GM23338 (cell line): ENCODE results near the gene ATAD5. TPM values are rescaled to one million over a fixed set of nuclear protein-coding genes. Genes with fewer than 3 reads are reported as not detected.

Experiments
- ATAC-seq: fragments of 200-7000 bp; cut with Tn5 transposase; 3 replicates; pipeline ENCODE4 v1.9.1; 2020
- DNase-seq: peaks from one replicate; pipeline ENCODE4 v3.0.0-alpha.2; 2015; ENCODE audit warnings: low spot score
- H2AFZ ChIP-seq: fragments of 200-600 bp; sonication (generic); 2 replicates; pipeline ENCODE4 v1.8.0; 2016; ENCODE audit warnings: antibody characterized with exemption, mild to moderate bottlenecking, moderate library complexity
- H3F3A ChIP-seq: fragments of 200-600 bp; sonication (generic); replicated peaks from 2 replicates; pipeline ENCODE4 v1.8.0; 2017; ENCODE audit warnings: antibody characterized with exemption, mixed run types, low read depth
- H3K27ac ChIP-seq: fragments of 200-600 bp; sonication (generic); 2 replicates; pipeline ENCODE4 v1.6.1; 2016; ENCODE audit warnings: low read depth
- H3K27me3 ChIP-seq: fragments of 200-600 bp; sonication (generic); 2 replicates; pipeline ENCODE4 v1.8.0; 2016; ENCODE audit warnings: mild to moderate bottlenecking, mixed run types, moderate library complexity; ENCODE audit not compliant: insufficient read depth
- H3K36me3 ChIP-seq: fragments of 200-600 bp; sonication (generic); 2 replicates; pipeline ENCODE4 v1.8.0; 2016; ENCODE audit warnings: mild to moderate bottlenecking; ENCODE audit not compliant: insufficient read depth
- H3K4me1 ChIP-seq: fragments of 200-600 bp; sonication (generic); 2 replicates; pipeline ENCODE4 v1.8.0; 2016; ENCODE audit warnings: mild to moderate bottlenecking, moderate library complexity; ENCODE audit not compliant: insufficient read depth
- H3K4me2 ChIP-seq: fragments of 200-600 bp; sonication (generic); 2 replicates; pipeline ENCODE4 v1.7.1; 2017; ENCODE audit warnings: mixed run types
- H3K4me3 ChIP-seq: fragments of 200-600 bp; sonication (generic); 2 replicates; pipeline ENCODE4 v1.6.1; 2016; ENCODE audit warnings: mixed run types
- H3K79me2 ChIP-seq: fragments of 200-600 bp; sonication (generic); replicated peaks from 2 replicates; pipeline ENCODE4 v1.8.0; 2017; ENCODE audit warnings: mild to moderate bottlenecking; ENCODE audit not compliant: insufficient read depth
- H3K9me2 ChIP-seq: fragments of 200-600 bp; sonication (generic); 2 replicates; pipeline ENCODE4 v1.8.0; 2017; ENCODE audit not compliant: insufficient read depth
- H4K20me1 ChIP-seq: fragments of 200-600 bp; sonication (generic); replicated peaks from 2 replicates; pipeline ENCODE4 v1.8.0; 2017; ENCODE audit warnings: mild to moderate bottlenecking; ENCODE audit not compliant: insufficient read depth
- H3K27ac Mint-ChIP-seq: 2 replicates; pipeline ENCODE4 v1.8.0; 2020; ENCODE audit warnings: inconsistent platforms, mild to moderate bottlenecking, moderate library complexity, mixed read lengths
- H3K27me3 Mint-ChIP-seq: 3 replicates; pipeline ENCODE4 v1.8.0; 2022; ENCODE audit warnings: low read depth, mild to moderate bottlenecking, moderate library complexity, mixed read lengths, inconsistent platforms; ENCODE audit not compliant: insufficient read depth, poor library complexity
- H3K36me3 Mint-ChIP-seq: 3 replicates; pipeline ENCODE4 v1.8.0; 2021; ENCODE audit warnings: low read depth, mild to moderate bottlenecking, inconsistent platforms, moderate library complexity, mixed read lengths
- H3K4me1 Mint-ChIP-seq: 3 replicates; pipeline ENCODE4 v1.8.0; 2020; ENCODE audit warnings: mild to moderate bottlenecking, inconsistent platforms, mixed read lengths
- H3K4me3 Mint-ChIP-seq: 3 replicates; pipeline ENCODE4 v1.8.0; 2021; ENCODE audit warnings: moderate library complexity, mild to moderate bottlenecking, inconsistent platforms, mixed read lengths
- H3K9me3 Mint-ChIP-seq: 3 replicates; pipeline ENCODE4 v1.8.0; 2020; ENCODE audit warnings: moderate library complexity, mild to moderate bottlenecking, inconsistent platforms, mixed read lengths
- ETS1 ChIP-seq: IDR thresholded peaks from 2 replicates; pipeline ENCODE4 v1.6.1; 2016; ENCODE audit warnings: antibody characterized with exemption
- EZH2 ChIP-seq: fragments of 200-600 bp; sonication (generic); IDR thresholded peaks from one replicate; pipeline ENCODE4 v1.8.0; 2017; ENCODE audit warnings: antibody characterized with exemption, mild to moderate bottlenecking, low read depth; ENCODE audit not compliant: unreplicated experiment
- NANOG ChIP-seq: IDR thresholded peaks from 2 replicates; pipeline ENCODE4 v1.6.1; 2016; ENCODE audit warnings: antibody characterized with exemption, borderline replicate concordance
- POLR2AphosphoS5 ChIP-seq: IDR thresholded peaks from 2 replicates; pipeline ENCODE4 v1.6.1; 2016; ENCODE audit warnings: antibody characterized with exemption, low read depth
- REST ChIP-seq: IDR thresholded peaks from one replicate; pipeline ENCODE4 v1.6.1; 2018; ENCODE audit warnings: antibody characterized with exemption; ENCODE audit not compliant: unreplicated experiment
- STAT1 ChIP-seq: IDR thresholded peaks from one replicate; pipeline ENCODE4 v1.6.1; 2016; ENCODE audit warnings: antibody characterized with exemption; ENCODE audit not compliant: unreplicated experiment
- polyA plus RNA-seq: library from polyadenylated mRNA; unstranded; fragments of >200 nt; fragmentation: Nextera tagmentation; extraction: Ambion mirVana; gene quantifications from 2 replicates; pipeline ENCODE4 v1.2.1, GENCODE V29; 2016
- total RNA-seq: library from RNA; depleted of rRNA; stranded (reverse); fragments of >200 nt; shearing (Covaris generic); gene quantifications from 2 replicates; pipeline ENCODE4 v1.2.3, GENCODE V29; 2014
- TF ChIP-seq, protein P1 (sequence below): fragments of 250-450 bp; sonication (Bioruptor Pico); IDR thresholded peaks from 2 replicates; pipeline ENCODE4 v1.5.0; 2020; ENCODE audit warnings: mild to moderate bottlenecking, moderate library complexity
- TF ChIP-seq, protein P2 (sequence below), 2 experiments: fragments of 200-600 bp in 1 of 2; sonication (generic) in 1 of 2; conservative IDR thresholded peaks; 2 replicates each; pipeline versions ENCODE4 v1.5.1 to v1.6.1; 2016 to 2017; ENCODE audit warnings: antibody characterized with exemption in 2 of 2, low read depth in 2 of 2, mild to moderate bottlenecking in 2 of 2, moderate library complexity in 1 of 2

ATAD5 gene
- total and polyA plus RNA-seq, 2 experiments from 2014 or later, result 24.2 to 30.9 TPM

DNA sequence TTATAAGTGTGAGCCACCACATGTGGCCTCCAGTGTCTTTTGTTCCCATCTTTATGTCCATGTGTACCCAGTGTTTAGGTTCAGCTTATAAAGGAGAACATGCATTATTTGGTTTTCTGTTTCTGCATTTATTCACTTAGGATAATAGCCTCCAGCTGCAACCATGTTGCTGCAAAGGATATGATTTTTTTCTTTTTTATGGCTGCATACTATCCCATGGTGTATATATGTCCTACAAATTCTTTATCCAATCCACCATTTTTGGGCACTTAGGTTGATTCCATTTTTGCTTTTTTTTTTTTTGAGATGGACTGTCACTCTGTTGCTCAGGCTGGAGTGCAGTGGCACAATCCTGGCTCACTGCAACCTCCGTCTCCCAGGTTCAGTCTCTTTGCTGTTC is 32.9 kb downstream of the ATAD5 start (continued):
- TF ChIP-seq, protein P1, sequence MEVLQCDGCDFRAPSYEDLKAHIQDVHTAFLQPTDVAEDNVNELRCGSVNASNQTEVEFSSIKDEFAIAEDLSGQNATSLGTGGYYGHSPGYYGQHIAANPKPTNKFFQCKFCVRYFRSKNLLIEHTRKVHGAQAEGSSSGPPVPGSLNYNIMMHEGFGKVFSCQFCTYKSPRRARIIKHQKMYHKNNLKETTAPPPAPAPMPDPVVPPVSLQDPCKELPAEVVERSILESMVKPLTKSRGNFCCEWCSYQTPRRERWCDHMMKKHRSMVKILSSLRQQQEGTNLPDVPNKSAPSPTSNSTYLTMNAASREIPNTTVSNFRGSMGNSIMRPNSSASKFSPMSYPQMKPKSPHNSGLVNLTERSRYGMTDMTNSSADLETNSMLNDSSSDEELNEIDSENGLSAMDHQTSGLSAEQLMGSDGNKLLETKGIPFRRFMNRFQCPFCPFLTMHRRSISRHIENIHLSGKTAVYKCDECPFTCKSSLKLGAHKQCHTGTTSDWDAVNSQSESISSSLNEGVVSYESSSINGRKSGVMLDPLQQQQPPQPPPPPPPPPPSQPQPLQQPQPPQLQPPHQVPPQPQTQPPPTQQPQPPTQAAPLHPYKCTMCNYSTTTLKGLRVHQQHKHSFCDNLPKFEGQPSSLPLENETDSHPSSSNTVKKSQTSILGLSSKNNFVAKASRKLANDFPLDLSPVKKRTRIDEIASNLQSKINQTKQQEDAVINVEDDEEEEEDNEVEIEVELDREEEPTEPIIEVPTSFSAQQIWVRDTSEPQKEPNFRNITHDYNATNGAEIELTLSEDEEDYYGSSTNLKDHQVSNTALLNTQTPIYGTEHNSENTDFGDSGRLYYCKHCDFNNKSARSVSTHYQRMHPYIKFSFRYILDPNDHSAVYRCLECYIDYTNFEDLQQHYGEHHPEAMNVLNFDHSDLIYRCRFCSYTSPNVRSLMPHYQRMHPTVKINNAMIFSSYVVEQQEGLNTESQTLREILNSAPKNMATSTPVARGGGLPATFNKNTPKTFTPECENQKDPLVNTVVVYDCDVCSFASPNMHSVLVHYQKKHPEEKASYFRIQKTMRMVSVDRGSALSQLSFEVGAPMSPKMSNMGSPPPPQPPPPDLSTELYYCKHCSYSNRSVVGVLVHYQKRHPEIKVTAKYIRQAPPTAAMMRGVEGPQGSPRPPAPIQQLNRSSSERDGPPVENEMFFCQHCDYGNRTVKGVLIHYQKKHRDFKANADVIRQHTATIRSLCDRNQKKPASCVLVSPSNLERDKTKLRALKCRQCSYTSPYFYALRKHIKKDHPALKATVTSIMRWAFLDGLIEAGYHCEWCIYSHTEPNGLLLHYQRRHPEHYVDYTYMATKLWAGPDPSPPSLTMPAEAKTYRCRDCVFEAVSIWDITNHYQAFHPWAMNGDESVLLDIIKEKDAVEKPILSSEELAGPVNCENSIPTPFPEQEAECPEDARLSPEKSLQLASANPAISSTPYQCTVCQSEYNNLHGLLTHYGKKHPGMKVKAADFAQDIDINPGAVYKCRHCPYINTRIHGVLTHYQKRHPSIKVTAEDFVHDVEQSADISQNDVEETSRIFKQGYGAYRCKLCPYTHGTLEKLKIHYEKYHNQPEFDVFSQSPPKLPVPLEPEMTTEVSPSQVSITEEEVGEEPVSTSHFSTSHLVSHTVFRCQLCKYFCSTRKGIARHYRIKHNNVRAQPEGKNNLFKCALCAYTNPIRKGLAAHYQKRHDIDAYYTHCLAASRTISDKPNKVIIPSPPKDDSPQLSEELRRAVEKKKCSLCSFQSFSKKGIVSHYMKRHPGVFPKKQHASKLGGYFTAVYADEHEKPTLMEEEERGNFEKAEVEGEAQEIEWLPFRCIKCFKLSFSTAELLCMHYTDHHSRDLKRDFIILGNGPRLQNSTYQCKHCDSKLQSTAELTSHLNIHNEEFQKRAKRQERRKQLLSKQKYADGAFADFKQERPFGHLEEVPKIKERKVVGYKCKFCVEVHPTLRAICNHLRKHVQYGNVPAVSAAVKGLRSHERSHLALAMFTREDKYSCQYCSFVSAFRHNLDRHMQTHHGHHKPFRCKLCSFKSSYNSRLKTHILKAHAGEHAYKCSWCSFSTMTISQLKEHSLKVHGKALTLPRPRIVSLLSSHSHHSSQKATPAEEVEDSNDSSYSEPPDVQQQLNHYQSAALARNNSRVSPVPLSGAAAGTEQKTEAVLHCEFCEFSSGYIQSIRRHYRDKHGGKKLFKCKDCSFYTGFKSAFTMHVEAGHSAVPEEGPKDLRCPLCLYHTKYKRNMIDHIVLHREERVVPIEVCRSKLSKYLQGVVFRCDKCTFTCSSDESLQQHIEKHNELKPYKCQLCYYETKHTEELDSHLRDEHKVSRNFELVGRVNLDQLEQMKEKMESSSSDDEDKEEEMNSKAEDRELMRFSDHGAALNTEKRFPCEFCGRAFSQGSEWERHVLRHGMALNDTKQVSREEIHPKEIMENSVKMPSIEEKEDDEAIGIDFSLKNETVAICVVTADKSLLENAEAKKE, result no peak

- H3K27ac Mint-ChIP-seq, result no peak overlapping the region
- no peak for ATAC-seq
- no peak for TF ChIP-seq POLR2AphosphoS5
- TF ChIP-seq, protein P2, sequence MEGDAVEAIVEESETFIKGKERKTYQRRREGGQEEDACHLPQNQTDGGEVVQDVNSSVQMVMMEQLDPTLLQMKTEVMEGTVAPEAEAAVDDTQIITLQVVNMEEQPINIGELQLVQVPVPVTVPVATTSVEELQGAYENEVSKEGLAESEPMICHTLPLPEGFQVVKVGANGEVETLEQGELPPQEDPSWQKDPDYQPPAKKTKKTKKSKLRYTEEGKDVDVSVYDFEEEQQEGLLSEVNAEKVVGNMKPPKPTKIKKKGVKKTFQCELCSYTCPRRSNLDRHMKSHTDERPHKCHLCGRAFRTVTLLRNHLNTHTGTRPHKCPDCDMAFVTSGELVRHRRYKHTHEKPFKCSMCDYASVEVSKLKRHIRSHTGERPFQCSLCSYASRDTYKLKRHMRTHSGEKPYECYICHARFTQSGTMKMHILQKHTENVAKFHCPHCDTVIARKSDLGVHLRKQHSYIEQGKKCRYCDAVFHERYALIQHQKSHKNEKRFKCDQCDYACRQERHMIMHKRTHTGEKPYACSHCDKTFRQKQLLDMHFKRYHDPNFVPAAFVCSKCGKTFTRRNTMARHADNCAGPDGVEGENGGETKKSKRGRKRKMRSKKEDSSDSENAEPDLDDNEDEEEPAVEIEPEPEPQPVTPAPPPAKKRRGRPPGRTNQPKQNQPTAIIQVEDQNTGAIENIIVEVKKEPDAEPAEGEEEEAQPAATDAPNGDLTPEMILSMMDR (conservative IDR thresholded peaks at IDR 0.05; ENCODE audit: low read depth in 2 of 2), result no peak
- no peak for TF ChIP-seq ETS1
- TF ChIP-seq STAT1, result no peak
- TF ChIP-seq EZH2, result no peak
- no peak for TF ChIP-seq NANOG
- TF ChIP-seq REST, result no peak
These were observed 37.2 kb downstream of the ATAD5 start for GRCh38 chr17:30869005-30869404.

More at GRCh38 chr17:30869005-30869404, 37.2 kb downstream of the ATAD5 start:
- no peak overlapping the region for H3K4me2 ChIP-seq
- H3K27ac ChIP-seq, result no peak overlapping the region
- no peaks in the 10 kb centered on the region for H3K27me3 ChIP-seq
- H3K27me3 Mint-ChIP-seq, result peaks cover 1% of the 10 kb centered on the region
- H2AFZ ChIP-seq, result no peak overlapping the region
- DNase-seq, result no peak
- H3K36me3 Mint-ChIP-seq, result peaks cover 60% of the 10 kb centered on the region
- H3F3A ChIP-seq, result 0 out of 2 replicates have a peak, but pooled peaks cover 5% of the 10 kb centered on the region
- H3K4me1 ChIP-seq, result no peaks in the 10 kb centered on the region
- peaks cover 50% of the 10 kb centered on the region for H3K36me3 ChIP-seq
- peaks cover 7% of the 10 kb centered on the region; the same call in 1 of the 2 replicates for H4K20me1 ChIP-seq
- no peak overlapping the region for H3K4me3 ChIP-seq
- H3K9me3 Mint-ChIP-seq, result no peaks in the 10 kb centered on the region
- no peaks in the 10 kb centered on the region for H3K4me1 Mint-ChIP-seq
- H3K79me2 ChIP-seq, result no peaks in the 10 kb centered on the region
- H3K9me2 ChIP-seq, result no peaks in the 10 kb centered on the region
- H3K4me3 Mint-ChIP-seq, result no peak overlapping the region
